DMS 273 (cell line): ENCODE measurements around the gene EYA3.
"Not testable (repeated sequence)": the region's sequence is repeated elsewhere in the genome, so short reads cannot be mapped to it uniquely, and the experiment has no call there.

Source experiments
- DNase-seq: peaks from one replicate; lab custom pipeline; 2025; ENCODE audit not compliant: unreplicated experiment; lab: John Stamatoyannopoulos, UW

Gene EYA3

DNA sequence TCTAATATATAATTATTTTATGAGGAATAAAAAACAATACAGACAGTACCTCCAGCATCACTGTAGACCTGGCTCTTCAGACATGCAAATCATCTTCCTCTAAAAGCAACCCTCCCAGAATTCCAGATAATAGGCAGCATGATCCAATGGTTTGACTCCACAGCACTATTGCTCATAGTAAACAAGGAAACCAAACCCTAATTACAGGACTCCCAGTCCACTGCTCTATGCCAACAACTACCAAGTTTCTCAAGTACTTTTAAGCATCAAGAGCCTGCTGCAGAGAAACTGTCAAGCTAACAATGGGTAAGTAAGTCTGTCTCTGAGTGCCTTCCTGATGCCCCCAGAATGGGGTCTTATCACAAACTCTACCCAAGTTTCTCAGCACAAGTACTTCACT, 57.2 kb downstream of the EYA3 start:
- DNase-seq, result no peak

DNA sequence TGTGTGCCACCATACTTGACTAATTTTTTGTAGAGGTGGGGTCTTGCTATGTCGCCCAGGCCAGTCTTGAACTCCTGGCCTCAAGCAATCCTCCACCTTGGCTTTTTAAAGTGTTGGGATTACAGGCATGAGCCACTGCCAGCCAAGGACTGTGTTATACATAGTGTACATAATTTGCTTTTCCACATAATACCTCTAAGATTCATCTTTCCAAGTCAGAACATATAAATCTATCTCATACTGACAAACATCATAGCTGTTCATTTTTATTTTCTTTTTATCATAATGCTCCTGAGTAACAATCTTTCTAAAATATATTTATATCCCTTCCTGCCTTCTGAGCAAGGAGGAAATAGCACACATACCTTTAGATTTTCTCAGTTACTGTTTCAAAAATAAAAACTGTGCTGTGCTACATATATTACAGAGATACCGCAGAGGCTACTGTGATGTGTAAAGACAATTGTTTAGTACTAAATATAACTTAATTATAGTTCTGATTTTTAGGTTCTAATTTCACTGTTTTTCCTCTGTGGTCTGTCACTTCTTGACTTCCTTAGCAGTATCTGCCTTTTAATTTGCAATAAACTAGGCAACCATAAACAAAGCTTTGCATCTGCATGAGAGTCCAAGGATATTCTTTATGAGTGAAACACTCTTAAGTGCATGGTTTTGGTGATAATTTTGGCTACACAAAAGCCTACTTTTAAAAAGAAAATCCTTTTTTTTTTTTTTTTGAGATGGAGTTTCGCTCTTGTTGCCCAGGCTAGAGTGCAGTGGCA, 59.3 kb downstream of the EYA3 start:
- DNase-seq, result no peak

DNA sequence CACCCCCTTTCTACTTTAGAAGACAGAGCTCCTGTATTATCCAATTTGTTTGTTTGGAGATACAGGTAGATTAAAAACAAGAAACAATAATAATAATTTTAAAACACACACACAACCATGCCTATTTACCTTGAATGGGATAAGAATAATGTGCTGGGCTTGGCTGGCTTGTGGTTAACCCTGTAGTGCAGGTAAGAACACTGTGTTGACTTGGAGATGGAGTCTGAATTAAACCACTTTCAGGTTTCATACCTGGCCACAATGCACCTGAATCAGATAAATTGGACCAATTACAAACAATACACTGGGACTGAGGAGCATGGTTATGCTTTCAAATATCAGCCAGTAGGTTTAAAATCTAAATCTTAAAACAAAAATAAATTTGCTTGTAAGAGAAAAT, 60.8 kb downstream of the EYA3 start:
- DNase-seq, result no peak

DNA sequence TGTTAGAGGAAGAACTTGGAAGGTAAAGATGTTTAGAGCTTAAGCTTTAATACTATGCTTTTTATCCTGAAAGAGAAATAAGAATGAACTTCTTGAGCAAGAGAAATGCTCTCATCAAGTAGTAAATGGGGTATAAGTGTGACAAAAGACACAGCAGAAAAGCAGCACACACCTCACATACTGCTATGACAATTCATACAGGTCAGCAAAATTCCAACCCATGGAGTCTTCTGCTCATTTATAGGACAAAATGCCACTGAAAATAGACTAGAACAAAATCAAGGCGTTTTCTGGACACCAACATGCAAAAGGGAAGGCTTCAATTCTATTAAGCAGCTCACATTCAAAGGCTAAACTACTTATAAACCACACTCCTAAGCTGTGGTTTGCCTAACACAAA, 61.2 kb downstream of the EYA3 start:
- no peak for DNase-seq

DNA sequence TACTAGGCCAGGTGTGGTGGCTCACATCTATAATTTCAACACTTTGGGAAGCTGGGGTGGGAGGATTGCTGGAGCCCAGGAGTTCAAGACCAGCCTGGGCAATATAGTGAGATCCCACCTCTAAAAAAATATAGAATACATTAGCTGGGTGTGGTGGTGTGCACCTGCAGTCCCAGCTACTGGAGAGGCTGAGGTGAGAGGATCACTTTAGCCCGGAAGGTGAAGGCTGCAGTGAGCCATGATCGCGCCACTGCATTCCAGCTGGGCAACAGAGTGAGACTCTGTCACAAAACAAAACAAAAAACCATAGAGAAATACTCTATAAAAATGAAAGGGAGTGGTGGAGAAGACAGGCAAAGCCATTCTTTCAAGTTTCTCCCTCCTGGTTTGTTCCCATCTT, 62.1 kb downstream of the EYA3 start:
- no peak for DNase-seq

GRCh38 chr1:28021064-28021463, 67.3 kb downstream of the EYA3 start:
- DNase-seq, result no peak

DNA sequence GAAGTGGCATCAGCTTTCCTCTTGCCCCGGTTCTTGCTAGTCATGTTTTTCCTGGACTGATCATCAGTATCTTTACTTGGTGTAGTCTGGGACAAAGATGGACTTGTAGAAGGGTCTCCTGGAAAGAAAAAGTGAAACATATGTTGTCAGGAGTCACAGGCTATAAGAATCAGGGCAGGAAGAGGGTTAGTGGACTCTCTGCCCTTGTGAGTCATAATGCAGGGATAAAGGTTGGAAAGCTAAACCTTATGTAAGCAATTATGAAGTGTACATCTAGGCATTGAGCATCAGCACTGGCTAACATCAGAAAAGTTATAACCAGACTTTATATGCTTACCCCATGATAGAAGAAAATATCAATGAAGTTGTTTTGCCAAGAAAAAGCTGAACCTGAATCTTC, 77.4 kb downstream of the EYA3 start:
- DNase-seq, result no peak

- DNase-seq, result not testable (repeated sequence)
These were observed 85.3 kb downstream of the EYA3 start for GRCh38 chr1:28003117-28003516.

- no peak for DNase-seq
These were observed 85.8 kb downstream of the EYA3 start for GRCh38 chr1:28002600-28002999.

DNA sequence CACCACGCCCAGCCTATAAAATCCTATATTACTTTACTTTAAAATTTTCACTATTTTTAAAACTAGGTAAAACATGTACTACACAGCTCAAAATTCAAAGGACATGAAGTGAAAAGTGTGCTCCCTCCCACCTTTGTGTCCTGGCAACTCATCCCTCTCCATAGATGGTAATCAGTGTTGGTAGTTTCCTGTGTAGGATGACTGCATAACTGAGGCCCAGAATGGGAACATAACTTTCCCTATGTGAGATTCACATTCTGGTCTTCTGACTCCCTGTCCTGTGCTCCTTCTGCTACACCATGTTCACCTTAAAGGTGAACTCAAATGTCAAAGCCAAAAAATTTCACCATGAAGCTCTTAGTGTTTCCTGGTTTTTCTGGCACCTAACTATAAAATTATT, 89.4 kb downstream of the EYA3 start:
- DNase-seq, result no peak

DNA sequence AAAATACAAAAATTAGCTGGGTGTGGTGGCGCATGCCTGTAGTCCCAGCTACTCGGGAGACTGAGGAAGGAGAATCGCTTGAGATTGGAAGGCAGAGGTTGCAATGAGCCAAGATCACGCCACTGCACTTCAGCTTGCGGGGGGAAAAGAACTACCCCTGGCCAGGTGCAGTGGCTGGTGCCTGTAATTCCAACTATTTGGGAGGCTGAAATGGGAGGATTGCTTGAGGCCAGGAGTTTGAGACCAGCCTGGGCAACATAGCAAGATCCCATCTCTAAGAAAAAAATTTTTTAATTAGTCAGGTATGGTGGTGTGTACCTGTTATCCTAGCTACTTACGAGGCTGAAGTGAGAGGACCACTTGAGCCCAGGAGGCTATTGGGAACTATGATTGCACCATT, 93.9 kb downstream of the EYA3 start:
- not testable (repeated sequence) for DNase-seq

DNA sequence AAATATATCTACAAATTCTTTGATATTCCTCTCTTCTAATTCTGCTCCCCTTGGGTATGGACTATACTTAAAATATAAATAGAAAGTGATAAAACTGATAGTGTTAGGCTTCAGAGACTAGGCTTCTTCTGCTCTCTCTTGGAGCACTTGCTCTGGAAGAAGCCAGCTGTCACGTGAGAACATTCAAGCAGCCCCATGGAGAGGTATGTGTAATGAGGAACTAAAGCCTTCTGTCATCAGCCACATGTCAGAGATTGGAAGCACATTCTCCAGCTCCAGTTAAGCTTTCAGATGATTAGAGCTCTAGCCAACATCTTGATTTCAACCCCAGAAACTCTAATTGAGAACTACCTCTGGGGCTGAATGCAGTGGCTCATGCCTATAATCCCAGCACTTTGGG, 94.3 kb downstream of the EYA3 start:
- DNase-seq, result peak; percentile 58

DNA sequence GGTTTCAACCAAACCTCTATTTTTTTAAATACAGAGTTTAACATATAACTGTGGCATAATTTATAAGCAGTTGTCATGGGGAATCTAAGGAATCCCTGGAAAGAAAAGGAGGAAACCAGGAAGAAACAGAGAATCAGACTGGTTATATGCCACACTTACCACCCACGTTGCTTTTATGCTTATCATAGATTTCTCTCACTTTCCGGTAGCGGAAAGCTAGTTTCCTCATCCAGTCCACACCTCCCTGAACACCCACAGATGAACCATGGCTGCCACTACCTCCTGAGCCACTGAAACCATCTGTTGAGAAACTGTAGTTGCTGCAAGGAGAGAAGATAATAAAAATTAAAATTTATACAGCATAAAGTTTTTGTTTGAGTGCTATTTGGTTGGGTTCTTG, 95.2 kb downstream of the EYA3 start:
- no peak for DNase-seq

DNA sequence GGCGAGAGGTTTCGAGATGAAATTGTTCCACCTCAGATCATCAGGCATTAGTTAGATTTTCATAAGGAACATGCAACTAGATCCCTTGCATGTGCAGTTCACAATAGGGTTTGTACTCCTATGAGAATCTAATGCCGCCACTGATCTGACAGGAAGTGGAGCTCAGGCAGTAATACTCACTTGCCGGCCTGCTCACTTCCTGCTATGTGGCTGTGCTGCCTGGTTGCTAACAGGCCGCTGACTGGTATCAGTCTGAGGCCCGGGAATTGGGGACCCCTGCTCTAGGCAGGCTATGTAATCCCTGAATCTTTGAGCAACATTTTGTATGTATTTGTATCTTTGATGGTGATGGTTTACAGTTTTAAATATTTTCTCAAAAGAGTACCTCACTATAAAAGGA, 96.1 kb downstream of the EYA3 start:
- DNase-seq, result no peak

- DNase-seq, result no peak
These were observed 97.4 kb downstream of the EYA3 start for GRCh38 chr1:27990920-27991537.

- peak; percentile 27 for DNase-seq
These were observed 107.3 kb downstream of the EYA3 start for GRCh38 chr1:27981145-27981544.

- no peak for DNase-seq
These were observed 108.1 kb downstream of the EYA3 start for GRCh38 chr1:27980216-27980845.

DNA sequence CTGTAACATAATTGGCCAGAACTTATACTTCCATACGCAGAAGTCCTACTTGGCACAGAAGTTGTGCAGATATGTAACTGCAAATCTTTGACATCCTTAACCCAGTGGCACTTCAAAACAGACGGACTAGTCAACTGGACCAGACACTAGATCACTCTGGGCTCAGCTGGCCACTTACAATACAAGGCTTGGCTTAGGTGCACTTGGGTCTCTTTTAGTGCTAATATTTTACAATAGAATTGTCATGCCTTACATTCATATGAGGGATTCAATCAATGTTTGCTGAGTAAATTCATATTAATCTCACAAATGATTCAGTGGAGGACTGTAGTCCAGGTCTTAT, 108.6 kb downstream of the EYA3 start:
- DNase-seq, result no peak

- peak; percentile 71 for DNase-seq
These were observed 109.1 kb downstream of the EYA3 start for GRCh38 chr1:27979151-27979858.

DNA sequence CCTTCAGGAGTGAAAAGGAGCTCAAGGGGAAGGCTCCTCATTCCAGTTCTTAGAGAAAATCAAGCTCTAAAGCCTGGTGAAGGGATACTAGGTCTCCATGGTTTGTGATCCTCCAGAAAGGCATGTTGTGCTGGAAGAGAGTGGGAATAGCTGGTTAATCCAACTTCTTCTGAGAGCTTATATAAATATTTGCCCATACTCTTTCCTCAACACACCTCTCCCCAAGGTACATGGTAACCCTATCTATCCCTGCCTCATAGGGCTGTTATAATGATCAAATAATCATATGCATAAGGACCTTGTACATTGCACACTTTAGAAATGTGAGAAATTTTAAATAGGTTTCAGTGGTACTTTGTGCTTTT, 114.0 kb downstream of the EYA3 start:
- no peak for DNase-seq

DNA sequence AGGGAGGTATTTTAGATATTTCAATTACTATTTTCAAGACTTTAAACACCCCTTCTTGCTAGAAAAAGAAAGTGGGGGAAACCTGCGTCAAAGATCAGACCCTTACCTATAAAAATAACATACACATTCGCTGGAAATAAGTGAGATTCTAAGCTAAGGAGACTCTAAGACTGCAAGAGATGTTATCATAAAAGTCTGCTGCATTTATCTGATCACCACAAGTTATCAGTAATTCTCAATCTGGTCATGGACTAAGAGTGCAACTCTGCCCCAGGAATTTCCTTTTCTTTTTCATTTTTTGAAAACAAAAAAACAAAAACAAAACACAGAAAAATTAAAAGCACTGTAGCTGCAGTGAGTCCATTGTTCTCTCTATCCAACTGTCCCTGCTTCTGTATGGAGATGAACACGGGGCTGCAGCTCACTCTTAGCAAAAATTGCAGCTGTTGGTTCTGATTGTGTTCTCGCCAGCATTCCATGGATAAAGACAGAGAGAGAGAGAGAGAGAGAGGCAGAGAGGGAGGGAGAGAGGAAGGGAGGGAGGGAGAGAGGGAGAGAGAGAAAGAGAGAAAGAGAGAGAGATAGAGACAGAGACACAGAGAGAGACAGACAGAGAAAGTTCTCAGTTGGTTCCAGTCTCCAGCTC, 114.5 kb downstream of the EYA3 start:
- DNase-seq, result no peak
